K562 (cell line): ENCODE measurements around the gene TCAP. TPM values are rescaled to one million over a fixed set of nuclear protein-coding genes. Genes with fewer than 3 reads are reported as not detected.

ENCODE experiments used
- BRF1 ChIP-seq: IDR thresholded peaks from 3 replicates; pipeline ENCODE4 v1.6.1; 2011; ENCODE audit warnings: borderline replicate concordance, mild to moderate bottlenecking; ENCODE audit not compliant: insufficient read length; ENCODE audit errors: extremely low read depth
- CBFA2T2 ChIP-seq: fragments of 450-650 bp; conservative IDR thresholded peaks from 2 replicates; pipeline ENCODE4 v1.6.1; 2017; ENCODE audit warnings: mild to moderate bottlenecking
- E2F8 ChIP-seq: fragments of 450-650 bp; IDR thresholded peaks from 2 replicates; pipeline ENCODE4 v1.7.1; 2018; ENCODE audit warnings: mild to moderate bottlenecking, low read depth; ENCODE audit not compliant: partially characterized antibody
- JUN ChIP-seq, 2 experiments: sonication (generic) in 1 of 2; formaldehyde crosslinking in 1 of 2; IDR thresholded peaks; 2 replicates each; pipeline versions ENCODE4 v1.6.1 to v1.8.0; 2012 to 2022; ENCODE audit warnings: borderline replicate concordance in 2 of 2, mild to moderate bottlenecking in 2 of 2, improper control_type of control experiment in 1 of 2, low read depth in 1 of 2, low read length in 1 of 2, missing genetic modification reagents in 1 of 2
- KDM4B ChIP-seq, 2 experiments: fragments of 450-650 bp in 1 of 2; sonication (generic) in 1 of 2; IDR thresholded peaks; 2 replicates each; pipeline ENCODE4 v1.6.1; 2016 to 2017; ENCODE audit warnings: borderline replicate concordance in 2 of 2, antibody characterized with exemption in 1 of 2, low read depth in 1 of 2, mild to moderate bottlenecking in 1 of 2
- MAFF ChIP-seq: IDR thresholded peaks from 2 replicates; pipeline ENCODE4 v1.6.1; 2012; ENCODE audit warnings: low read length, improper control_type of control experiment
- MEF2D ChIP-seq: conservative IDR thresholded peaks from 2 replicates; pipeline ENCODE4 v1.6.1; 2016; ENCODE audit warnings: low read depth, missing genetic modification characterization, missing compliant biosample characterization
- NFE2L1 ChIP-seq: fragments of 450-650 bp; IDR thresholded peaks from 2 replicates; pipeline ENCODE4 v1.6.1; 2016; ENCODE audit warnings: missing genetic modification characterization, low read depth, mild to moderate bottlenecking, missing compliant biosample characterization, moderate library complexity, borderline replicate concordance
- NFRKB ChIP-seq: fragments of 450-650 bp; IDR thresholded peaks from 2 replicates; pipeline ENCODE4 v1.6.1; 2016; ENCODE audit warnings: low read depth
- RREB1 ChIP-seq: fragments of 250-450 bp; sonication (Bioruptor Pico); IDR thresholded peaks from 2 replicates; pipeline ENCODE4 v1.4.0; 2020
- SMAD4 ChIP-seq: fragments of 250-450 bp; sonication (Bioruptor Pico); conservative IDR thresholded peaks from 2 replicates; pipeline ENCODE4 v1.8.0; 2021; ENCODE audit warnings: inconsistent platforms, mild to moderate bottlenecking, moderate library complexity
- ZFX ChIP-seq: sonication (generic); formaldehyde crosslinking; IDR thresholded peaks from 2 replicates; pipeline ENCODE4 v1.8.0; 2022; ENCODE audit warnings: mild to moderate bottlenecking, missing genetic modification reagents, moderate library complexity
- ZNF121 ChIP-seq: sonication (generic); formaldehyde crosslinking; conservative IDR thresholded peaks from 2 replicates; pipeline ENCODE4 v1.8.0; 2022; ENCODE audit warnings: missing genetic modification reagents
- ZNF41 ChIP-seq: fragments of 250-450 bp; sonication (Bioruptor Pico); conservative IDR thresholded peaks from 2 replicates; pipeline ENCODE4 v1.4.0; 2020; ENCODE audit warnings: mild to moderate bottlenecking
- ZNF518B ChIP-seq: fragments of 250-450 bp; sonication (Bioruptor Pico); IDR thresholded peaks from 2 replicates; pipeline ENCODE4 v1.5.0; 2021; ENCODE audit warnings: mild to moderate bottlenecking, moderate library complexity
- ZNF79 ChIP-seq: fragments of 250-450 bp; sonication (Bioruptor Pico); IDR thresholded peaks from 2 replicates; pipeline ENCODE4 v1.4.0; 2020; ENCODE audit warnings: low read depth, mild to moderate bottlenecking, moderate library complexity
- polyA plus RNA-seq, 8 experiments: library from polyadenylated mRNA; depleted of rRNA in 4 of 8; stranded (reverse) in 5 of 8; unstranded in 3 of 8; fragments of >200 nt; fragmentation: Nextera tagmentation in 2 of 8; fragmentation: Illumina TruSeq in 1 of 8; extraction: Ambion mirVana in 2 of 8; extraction: Trizol in 1 of 8; gene quantifications; 2 replicates each; pipeline versions ENCODE4 v1.2.1 to v1.2.3, GENCODE V29; 2011 to 2014; ENCODE audit warnings: inconsistent platforms in 1 of 8, missing spikeins in 1 of 8
- total RNA-seq, 7 experiments: library from RNA; depleted of rRNA in 6 of 7; stranded (reverse); fragments of >200 nt in 6 of 7; fragmentation: Illumina TruSeq in 2 of 7; extraction: Trizol in 2 of 7; gene quantifications; 2 replicates each; pipeline versions ENCODE4 v1.2.1 to v1.2.3, GENCODE V29; 2011 to 2021; ENCODE audit warnings: low replicate concordance in 1 of 7

Gene TCAP
- total and polyA plus RNA-seq, 9 of the 15 experiments (the other 6 are each of a cell fraction or from before 2014, with no cell fraction given), result 0.33 to 1.4 (median 0.82) TPM; not detected in 2

- TF ChIP-seq ZNF518B (CRISPR knock-in tag), result no peak
- no peak for TF ChIP-seq ZNF121 (CRISPR knock-in tag)
- TF ChIP-seq RREB1 (CRISPR knock-in tag), result no peak
- no peak for TF ChIP-seq BRF1
- TF ChIP-seq CBFA2T2, result peak; percentile 80
- TF ChIP-seq SMAD4 (CRISPR knock-in tag), result peak; percentile 85
- peak; percentile 90 for TF ChIP-seq JUN (IDR thresholded peaks at IDR 0.05; ENCODE audit: borderline replicate concordance, low read depth, low read length)
- no peak for TF ChIP-seq JUN (CRISPR knock-in tag; IDR thresholded peaks at IDR 0.05; ENCODE audit: borderline replicate concordance)
- 0 out of 2 replicates have a peak, but pooled peaks have one; percentile 35 for TF ChIP-seq ZFX (CRISPR knock-in tag)
- peak; percentile 80 for TF ChIP-seq NFRKB
- TF ChIP-seq ZNF79, result no peak
- TF ChIP-seq KDM4B (IDR thresholded peaks at IDR 0.05; ENCODE audit: borderline replicate concordance in 2 of 2, low read depth in 1 of 2), result no peak
- TF ChIP-seq MAFF, result peak; percentile 64
- peak; percentile 52; the same call in 1 of the 2 replicates for TF ChIP-seq NFE2L1 (tag)
- peak; percentile 58; the same call in 1 of the 2 replicates for TF ChIP-seq MEF2D (tag)
- TF ChIP-seq ZNF41 (CRISPR knock-in tag), result no peak
- TF ChIP-seq E2F8, result no peak
These were observed 15.0 kb upstream of the TCAP start (continued) for GRCh38 chr17:39650121-39650579.
